Suprapubic skin (tissue), 4 donors: ENCODE results near the gene SREBF1. TPM values are rescaled to one million over a fixed set of nuclear protein-coding genes. Genes with fewer than 3 reads are reported as not detected.

Experiments used
- DNase-seq, 2 donors: peaks; one replicate each; pipeline ENCODE4 v3.0.0-alpha.2; 2019; ENCODE audit warnings: low spot score in 2 of 2
- H3K27ac ChIP-seq: fragments of 200-600 bp; sonication (generic); one replicate; pipeline ENCODE4 v1.5.1; 2019
- H3K27me3 ChIP-seq: fragments of 200-600 bp; sonication (generic); one replicate; pipeline ENCODE4 v1.5.1; 2019
- H3K36me3 ChIP-seq: fragments of 200-600 bp; sonication (generic); one replicate; pipeline ENCODE4 v1.5.1; 2019
- H3K4me1 ChIP-seq: fragments of 200-600 bp; sonication (generic); one replicate; pipeline ENCODE4 v1.5.1; 2019
- H3K4me3 ChIP-seq: fragments of 200-600 bp; sonication (generic); one replicate; pipeline ENCODE4 v1.5.1; 2019; ENCODE audit warnings: mild to moderate bottlenecking
- H3K9me3 ChIP-seq: fragments of 200-600 bp; sonication (generic); one replicate; pipeline ENCODE4 v1.5.1; 2019
- EP300 ChIP-seq: sonication (generic); formaldehyde crosslinking; IDR thresholded peaks from one replicate; pipeline ENCODE4 v1.6.1; 2017; ENCODE audit warnings: antibody characterized with exemption
- POLR2A ChIP-seq, 2 donors: fragments of 450-650 bp; IDR thresholded peaks; one replicate each; pipeline ENCODE4 v1.6.1; 2017; ENCODE audit warnings: antibody characterized with exemption in 2 of 2, mild to moderate bottlenecking in 2 of 2, moderate library complexity in 2 of 2
- POLR2AphosphoS5 ChIP-seq, 3 donors: sonication (generic); formaldehyde crosslinking; IDR thresholded peaks; one replicate each; pipeline ENCODE4 v1.6.1; 2017; ENCODE audit warnings: antibody characterized with exemption in 3 of 3
- WGBS: methylation state at CpG from one replicate; pipeline ENCODE4 v1.1.5; 2018; 5-methylcytosine and 5-hydroxymethylcytosine counted together
- total RNA-seq, 4 donors: library from RNA; depleted of rRNA; stranded (reverse); fragments of >200 nt; gene quantifications; one replicate each; pipeline ENCODE4 v1.1.0, GENCODE V29; 2016
- TF ChIP-seq, protein P1 (sequence below), 2 donors: fragments of 200-600 bp in 1 of 2; fragments of 450-650 bp in 1 of 2; sonication (generic) in 1 of 2; IDR thresholded peaks; one replicate each; pipeline ENCODE4 v1.5.1; 2016 to 2019; ENCODE audit warnings: antibody characterized with exemption in 2 of 2, mild to moderate bottlenecking in 1 of 2, moderate library complexity in 1 of 2

The SREBF1 gene
- total RNA-seq, 4 donors from 2014 or later, result 78.1 to 124 (median 91.7) TPM

DNA sequence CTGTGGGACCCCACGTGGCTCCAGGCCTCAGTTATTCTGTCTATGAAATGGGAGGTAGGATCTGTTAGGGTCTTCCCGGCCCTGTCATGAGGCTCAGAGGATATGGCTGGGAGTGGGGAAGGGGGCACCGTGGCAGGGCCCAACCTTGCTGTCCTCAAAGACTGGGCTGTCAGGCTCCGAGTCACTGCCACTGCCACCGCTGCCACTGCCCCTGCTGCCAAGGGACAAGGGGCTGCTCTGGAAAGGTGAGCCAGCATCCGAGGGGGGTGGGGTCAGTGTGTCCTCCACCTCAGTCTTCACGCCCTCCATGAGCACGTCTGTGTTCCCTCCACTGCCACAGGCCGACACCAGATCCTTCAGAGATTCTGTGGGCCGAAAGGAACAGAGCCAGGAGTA, 19.2 kb downstream of the SREBF1 start:
- WGBS, result 82% methylated on average over 8 of the region's 10 CpGs
- Histone ChIP-seq H3K27me3 (no peaks in the 10 kb centered on the region), H3K36me3 (peaks cover 61% of the 10 kb centered on the region), H3K4me1 (peaks cover 74% of the 10 kb centered on the region), H3K27ac (peak overlapping the region; percentile 24), H3K4me3 (no peak overlapping the region), H3K9me3 (no peaks in the 10 kb centered on the region)
- DNase-seq, result no peak
- TF ChIP-seq POLR2A (IDR thresholded peaks at IDR 0.05) (no peak), EP300 (no peak), POLR2AphosphoS5 (IDR thresholded peaks at IDR 0.05) (no peak)
- TF ChIP-seq, protein P1, sequence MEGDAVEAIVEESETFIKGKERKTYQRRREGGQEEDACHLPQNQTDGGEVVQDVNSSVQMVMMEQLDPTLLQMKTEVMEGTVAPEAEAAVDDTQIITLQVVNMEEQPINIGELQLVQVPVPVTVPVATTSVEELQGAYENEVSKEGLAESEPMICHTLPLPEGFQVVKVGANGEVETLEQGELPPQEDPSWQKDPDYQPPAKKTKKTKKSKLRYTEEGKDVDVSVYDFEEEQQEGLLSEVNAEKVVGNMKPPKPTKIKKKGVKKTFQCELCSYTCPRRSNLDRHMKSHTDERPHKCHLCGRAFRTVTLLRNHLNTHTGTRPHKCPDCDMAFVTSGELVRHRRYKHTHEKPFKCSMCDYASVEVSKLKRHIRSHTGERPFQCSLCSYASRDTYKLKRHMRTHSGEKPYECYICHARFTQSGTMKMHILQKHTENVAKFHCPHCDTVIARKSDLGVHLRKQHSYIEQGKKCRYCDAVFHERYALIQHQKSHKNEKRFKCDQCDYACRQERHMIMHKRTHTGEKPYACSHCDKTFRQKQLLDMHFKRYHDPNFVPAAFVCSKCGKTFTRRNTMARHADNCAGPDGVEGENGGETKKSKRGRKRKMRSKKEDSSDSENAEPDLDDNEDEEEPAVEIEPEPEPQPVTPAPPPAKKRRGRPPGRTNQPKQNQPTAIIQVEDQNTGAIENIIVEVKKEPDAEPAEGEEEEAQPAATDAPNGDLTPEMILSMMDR (IDR thresholded peaks at IDR 0.05), result no peak

DNA sequence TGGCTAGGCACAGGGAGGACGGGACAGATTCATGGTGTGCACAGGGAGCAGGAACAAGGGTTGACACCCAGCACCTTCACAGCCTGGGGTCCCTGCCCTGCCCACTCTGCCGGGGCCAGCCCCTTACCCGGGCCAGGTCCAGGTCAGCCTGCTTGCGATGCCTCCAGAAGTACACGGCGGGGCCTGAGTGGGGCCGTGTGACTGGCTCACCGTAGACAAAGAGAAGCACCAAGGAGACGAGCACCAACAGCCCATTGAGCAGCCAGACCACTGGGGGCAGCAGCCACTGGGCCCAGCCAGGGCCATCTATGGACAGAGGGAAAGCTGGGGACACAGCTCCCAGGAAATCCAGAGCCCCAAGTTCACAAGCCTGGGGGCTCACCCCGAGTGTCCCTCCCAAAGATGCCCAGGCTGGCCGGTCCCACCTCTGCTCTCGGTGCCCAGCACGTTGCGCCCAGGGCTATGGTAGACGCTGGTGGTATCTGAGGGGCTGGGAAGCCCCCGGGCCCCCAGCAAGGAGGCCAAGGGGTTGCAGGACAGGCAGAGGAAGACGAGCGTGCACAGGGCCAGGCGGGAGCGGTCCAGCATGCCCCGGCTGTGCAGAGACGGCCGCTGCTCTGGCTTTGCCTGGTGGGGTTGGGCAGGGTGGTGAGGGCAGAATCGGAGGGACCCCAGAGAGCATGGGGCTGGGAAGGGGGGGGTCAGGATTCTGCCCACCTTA, 19.8 kb downstream of the SREBF1 start:
- WGBS, result 90% methylated on average over 12 of the region's 24 CpGs
- Histone ChIP-seq H3K27me3 (no peaks in the 10 kb centered on the region), H3K27ac (no peak overlapping the region), H3K9me3 (no peaks in the 10 kb centered on the region), H3K4me3 (no peak overlapping the region), H3K4me1 (peaks cover 74% of the 10 kb centered on the region), H3K36me3 (peaks cover 61% of the 10 kb centered on the region)
- DNase-seq, result no peak
- TF ChIP-seq POLR2A (IDR thresholded peaks at IDR 0.05) (no peak), EP300 (no peak), POLR2AphosphoS5 (IDR thresholded peaks at IDR 0.05) (no peak)
- TF ChIP-seq, protein P1 (IDR thresholded peaks at IDR 0.05), result no peak

DNA sequence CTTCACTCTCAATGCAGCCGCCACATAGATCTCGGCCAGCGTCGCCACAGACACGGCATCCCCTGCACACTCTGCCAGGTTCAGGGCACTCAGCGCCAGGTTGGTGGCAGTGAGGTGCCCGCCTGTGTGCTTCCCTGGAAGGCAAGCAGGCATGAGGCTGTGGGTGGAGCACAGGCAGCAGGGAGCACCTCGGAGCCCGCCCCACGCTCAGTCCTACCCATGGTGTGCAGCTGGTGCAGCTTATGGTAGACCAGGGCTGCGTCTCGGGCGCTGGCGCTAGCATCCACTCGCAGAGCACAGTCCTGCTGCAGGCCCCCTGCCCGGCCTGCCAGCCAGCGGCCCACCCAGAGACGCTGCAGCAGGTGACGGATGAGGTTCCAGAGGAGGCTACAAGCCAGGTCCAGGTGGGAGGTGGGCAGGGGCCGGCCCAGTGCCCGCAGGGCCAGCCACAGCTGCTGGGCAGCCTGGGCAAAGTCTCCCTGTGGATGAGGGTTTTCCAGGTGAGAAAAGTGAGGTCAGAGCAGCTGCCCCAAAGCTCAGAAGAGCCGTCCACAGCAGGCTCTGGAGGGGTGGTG, 20.5 kb downstream of the SREBF1 start:
- no peak for DNase-seq
- Histone ChIP-seq H3K36me3 (peaks cover 61% of the 10 kb centered on the region), H3K9me3 (no peaks in the 10 kb centered on the region), H3K4me1 (peaks cover 74% of the 10 kb centered on the region), H3K4me3 (no peak overlapping the region), H3K27me3 (no peaks in the 10 kb centered on the region), H3K27ac (no peak overlapping the region)
- WGBS, result 98% methylated on average over 12 of the region's 22 CpGs
- TF ChIP-seq POLR2A (IDR thresholded peaks at IDR 0.05) (no peak), POLR2AphosphoS5 (IDR thresholded peaks at IDR 0.05) (no peak), EP300 (no peak)
- TF ChIP-seq, protein P1 (IDR thresholded peaks at IDR 0.05), result no peak

DNA sequence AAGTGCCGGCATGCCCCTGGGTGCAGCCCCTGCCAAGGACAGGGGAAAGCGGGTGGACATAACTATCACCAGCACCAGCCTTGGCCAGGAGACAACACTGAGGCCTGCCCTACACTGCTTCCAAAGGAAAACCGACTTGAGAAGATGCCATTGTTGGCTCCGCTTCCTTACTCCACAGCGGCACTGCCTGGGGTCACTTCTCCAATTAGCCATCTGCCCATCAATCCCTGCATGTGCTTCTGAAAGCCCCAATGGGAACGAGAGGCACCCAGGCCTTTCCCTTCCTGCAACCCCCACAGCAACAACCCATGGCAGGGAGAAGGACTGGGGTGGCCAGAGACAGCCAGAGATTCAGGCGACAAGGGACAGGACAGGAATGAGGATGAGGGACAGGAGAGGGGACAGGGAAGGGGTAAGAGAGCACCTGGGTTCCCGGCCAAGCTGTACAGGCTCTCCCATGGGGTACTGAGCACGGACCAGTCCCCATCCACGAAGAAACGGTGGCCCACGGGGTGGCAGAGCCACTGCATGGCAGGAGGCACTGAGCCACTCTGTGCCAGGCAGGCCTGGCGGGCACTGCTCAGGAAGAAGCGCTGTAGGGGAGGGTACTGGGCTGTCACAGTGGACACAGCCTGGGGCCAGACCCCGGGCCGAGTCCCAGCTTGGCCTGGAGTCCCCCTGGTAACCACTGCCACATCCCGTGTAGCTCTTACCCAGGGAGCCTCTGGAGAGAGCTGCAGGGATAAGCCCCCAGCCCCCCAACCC, 21.2 kb downstream of the SREBF1 start:
- Histone ChIP-seq H3K9me3 (no peaks in the 10 kb centered on the region), H3K4me1 (peaks cover 74% of the 10 kb centered on the region), H3K27ac (no peak overlapping the region), H3K36me3 (peaks cover 61% of the 10 kb centered on the region), H3K4me3 (no peak overlapping the region), H3K27me3 (no peaks in the 10 kb centered on the region)
- TF ChIP-seq POLR2AphosphoS5 (IDR thresholded peaks at IDR 0.05), result no peak
- TF ChIP-seq, protein P1 (IDR thresholded peaks at IDR 0.05), result no peak
- no peak for TF ChIP-seq POLR2A (IDR thresholded peaks at IDR 0.05)
- no peak for TF ChIP-seq EP300
- no peak for DNase-seq
- WGBS, result 80% methylated on average over 16 of the region's 17 CpGs

DNA sequence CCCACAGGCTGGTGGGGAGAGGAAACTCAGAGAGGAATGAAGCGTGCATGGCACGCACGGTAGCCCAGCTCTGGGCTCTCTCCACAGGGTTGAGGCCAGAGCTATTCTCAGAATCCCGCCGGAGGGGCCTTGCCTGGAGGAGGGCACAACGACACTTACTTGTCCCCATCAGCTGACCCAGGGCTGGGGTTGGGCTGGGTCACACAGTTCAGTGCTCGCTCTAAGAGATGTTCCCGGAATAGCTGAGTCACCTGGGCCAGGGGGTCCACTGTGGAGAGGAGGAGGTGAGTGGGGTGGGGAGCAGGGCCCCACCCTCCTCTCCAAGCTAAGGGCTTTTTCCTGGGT, 21.8 kb downstream of the SREBF1 start:
- WGBS, result 60% methylated on average over 1 of the region's 8 CpGs
- H3K27ac ChIP-seq, result no peak overlapping the region

More for the DNA sequence above, 21.8 kb downstream of the SREBF1 start:
- TF ChIP-seq POLR2AphosphoS5 (IDR thresholded peaks at IDR 0.05) (no peak), EP300 (no peak)
- TF ChIP-seq, protein P1 (IDR thresholded peaks at IDR 0.05), result no peak
- Histone ChIP-seq H3K9me3 (no peaks in the 10 kb centered on the region), H3K36me3 (peaks cover 56% of the 10 kb centered on the region), H3K27me3 (no peaks in the 10 kb centered on the region), H3K4me1 (peaks cover 74% of the 10 kb centered on the region), H3K4me3 (no peak overlapping the region)
- no peak for DNase-seq
